ENCODE measurements around the gene CFAP46. TPM values are rescaled to one million over a fixed set of nuclear protein-coding genes. Genes with fewer than 3 reads are reported as not detected.
A peak's percentile ranks its signal among the peaks of the same experiment; 100 is the strongest.

CFAP46 gene
- total RNA-seq, 3 donors from 2014 or later (not counting 1 experiment from before 2014, with no cell fraction given), result 0.35 TPM; not detected in 2

DNA sequence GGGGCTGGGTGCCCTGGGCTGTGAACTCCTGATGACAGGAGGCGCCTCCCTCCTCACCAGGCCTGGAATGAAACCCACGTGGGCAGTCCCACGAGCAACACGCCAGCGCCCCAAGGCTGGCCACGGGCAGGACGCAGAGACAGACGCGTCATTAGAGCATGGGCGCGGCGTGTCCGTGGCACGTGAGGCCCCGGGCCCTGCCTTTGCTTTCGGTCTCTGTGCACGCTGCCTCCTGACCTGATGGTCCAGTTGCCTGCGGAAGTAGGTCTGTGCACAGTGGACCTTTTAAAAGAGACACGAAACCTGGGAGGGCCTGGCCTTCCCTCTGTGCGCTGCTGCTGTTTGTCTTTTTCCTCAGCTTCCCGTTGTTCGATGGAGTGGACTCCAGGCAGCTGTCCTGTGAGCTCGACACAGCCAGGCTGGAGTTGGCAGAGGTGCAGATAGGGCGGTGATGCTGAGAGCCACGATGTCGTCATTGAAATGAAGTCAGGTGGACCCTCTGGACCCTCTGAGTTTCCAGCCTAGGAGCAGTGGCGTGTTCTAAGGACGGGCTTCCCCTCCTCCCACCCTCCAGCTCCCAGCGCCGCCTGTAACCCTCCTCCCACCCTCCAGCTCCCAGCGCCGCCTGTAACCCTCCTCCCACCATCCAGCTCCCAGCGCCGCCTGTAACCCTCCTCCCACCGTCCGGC, 40.1 kb upstream of the CFAP46 start:
- Histone ChIP-seq H3K36me3 (ENCODE audit: control insufficient read depth, insufficient read depth, low read length) (no peaks in the 10 kb centered on the region), H3K27ac (ENCODE audit: low read length) (no peak overlapping the region), H3K9me3 (ENCODE audit: control insufficient read depth, insufficient read depth, low read length) (no peaks in the 10 kb centered on the region), H3K27me3 (ENCODE audit: control insufficient read depth, insufficient read depth, low read length) (no peaks in the 10 kb centered on the region), H3K4me1 (ENCODE audit: control insufficient read depth, insufficient read depth, low read length) (no peaks in the 10 kb centered on the region), H3K4me3 (ENCODE audit: low read length) (no peak overlapping the region)
- no peak for DNase-seq
- H3K27ac Mint-ChIP-seq, result no peak overlapping the region
- no peaks in the 10 kb centered on the region for H3K9me3 Mint-ChIP-seq
- WGBS (ENCODE audit: insufficient coverage), result 88% methylated on average over 30 of the region's 36 CpGs
- TF ChIP-seq, protein P1, sequence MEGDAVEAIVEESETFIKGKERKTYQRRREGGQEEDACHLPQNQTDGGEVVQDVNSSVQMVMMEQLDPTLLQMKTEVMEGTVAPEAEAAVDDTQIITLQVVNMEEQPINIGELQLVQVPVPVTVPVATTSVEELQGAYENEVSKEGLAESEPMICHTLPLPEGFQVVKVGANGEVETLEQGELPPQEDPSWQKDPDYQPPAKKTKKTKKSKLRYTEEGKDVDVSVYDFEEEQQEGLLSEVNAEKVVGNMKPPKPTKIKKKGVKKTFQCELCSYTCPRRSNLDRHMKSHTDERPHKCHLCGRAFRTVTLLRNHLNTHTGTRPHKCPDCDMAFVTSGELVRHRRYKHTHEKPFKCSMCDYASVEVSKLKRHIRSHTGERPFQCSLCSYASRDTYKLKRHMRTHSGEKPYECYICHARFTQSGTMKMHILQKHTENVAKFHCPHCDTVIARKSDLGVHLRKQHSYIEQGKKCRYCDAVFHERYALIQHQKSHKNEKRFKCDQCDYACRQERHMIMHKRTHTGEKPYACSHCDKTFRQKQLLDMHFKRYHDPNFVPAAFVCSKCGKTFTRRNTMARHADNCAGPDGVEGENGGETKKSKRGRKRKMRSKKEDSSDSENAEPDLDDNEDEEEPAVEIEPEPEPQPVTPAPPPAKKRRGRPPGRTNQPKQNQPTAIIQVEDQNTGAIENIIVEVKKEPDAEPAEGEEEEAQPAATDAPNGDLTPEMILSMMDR (IDR thresholded peaks at IDR 0.05), result no peak
- intact Hi-C loops (cut with micrococcal nuclease), result no loop called here
- H3K4me1 Mint-ChIP-seq, result no peaks in the 10 kb centered on the region
- no peaks in the 10 kb centered on the region for H3K36me3 Mint-ChIP-seq
- no peak overlapping the region for H3K4me3 Mint-ChIP-seq
- ATAC-seq, result peak in 1 of 3 donors; percentile 15
- no peaks in the 10 kb centered on the region for H3K27me3 Mint-ChIP-seq (ENCODE audit: low read depth in 2 of 2)

- 83% methylated on average over 21 of the region's 21 CpGs for WGBS (ENCODE audit: insufficient coverage)
- intact Hi-C loops (cut with micrococcal nuclease), result no loop called here
- Histone ChIP-seq H3K36me3 (ENCODE audit: control insufficient read depth, insufficient read depth, low read length) (no peaks in the 10 kb centered on the region), H3K27ac (ENCODE audit: low read length) (no peak overlapping the region), H3K4me1 (ENCODE audit: control insufficient read depth, insufficient read depth, low read length) (no peaks in the 10 kb centered on the region), H3K9me3 (ENCODE audit: control insufficient read depth, insufficient read depth, low read length) (no peaks in the 10 kb centered on the region), H3K27me3 (ENCODE audit: control insufficient read depth, insufficient read depth, low read length) (no peaks in the 10 kb centered on the region), H3K4me3 (ENCODE audit: low read length) (no peak overlapping the region)
- Mint-ChIP-seq H3K27ac (no peak overlapping the region), H3K27me3 (ENCODE audit: low read depth in 2 of 2) (no peaks in the 10 kb centered on the region), H3K4me3 (no peak overlapping the region), H3K4me1 (no peaks in the 10 kb centered on the region), H3K36me3 (no peaks in the 10 kb centered on the region), H3K9me3 (no peaks in the 10 kb centered on the region)
- DNase-seq (no peak), ATAC-seq (no peak)
- TF ChIP-seq, protein P1 (IDR thresholded peaks at IDR 0.05), result no peak
These were observed 39.4 kb upstream of the CFAP46 start for GRCh38 chr10:132981746-132982145.

DNA sequence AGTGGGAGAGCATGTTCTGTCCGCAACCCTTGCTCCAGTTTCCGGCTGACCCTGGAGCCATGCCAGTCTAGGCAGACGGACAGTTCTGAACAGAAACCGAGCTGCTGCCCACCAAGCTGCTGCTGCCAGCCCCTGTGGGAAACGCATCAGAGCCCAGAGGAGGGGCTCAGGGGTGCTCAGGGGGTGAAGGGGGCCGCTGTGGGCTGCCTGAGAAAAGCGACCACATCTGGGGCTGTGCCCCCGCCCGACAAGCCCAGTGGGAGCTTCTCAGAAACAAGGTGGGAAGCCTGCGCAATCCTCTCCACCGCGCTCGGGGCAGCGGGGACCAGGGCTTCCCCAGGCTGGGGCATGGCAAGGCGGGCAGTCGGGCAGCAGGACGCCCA, 38.8 kb upstream of the CFAP46 start:
- no peaks in the 10 kb centered on the region for H3K4me1 Mint-ChIP-seq
- no peak overlapping the region for H3K27ac Mint-ChIP-seq
- DNase-seq (no peak), ATAC-seq (no peak)
- intact Hi-C loops (cut with micrococcal nuclease), result no loop called here
- Histone ChIP-seq H3K9me3 (ENCODE audit: control insufficient read depth, insufficient read depth, low read length) (no peaks in the 10 kb centered on the region), H3K4me1 (ENCODE audit: control insufficient read depth, insufficient read depth, low read length) (no peaks in the 10 kb centered on the region), H3K36me3 (ENCODE audit: control insufficient read depth, insufficient read depth, low read length) (no peaks in the 10 kb centered on the region), H3K27ac (ENCODE audit: low read length) (no peak overlapping the region), H3K4me3 (ENCODE audit: low read length) (no peak overlapping the region), H3K27me3 (ENCODE audit: control insufficient read depth, insufficient read depth, low read length) (no peaks in the 10 kb centered on the region)
- TF ChIP-seq, protein P1 (IDR thresholded peaks at IDR 0.05), result no peak
- WGBS (ENCODE audit: insufficient coverage), result 83% methylated on average over 17 of the region's 17 CpGs
- H3K36me3 Mint-ChIP-seq, result no peaks in the 10 kb centered on the region
- H3K9me3 Mint-ChIP-seq, result no peaks in the 10 kb centered on the region
- no peaks in the 10 kb centered on the region for H3K27me3 Mint-ChIP-seq (ENCODE audit: low read depth in 2 of 2)
- H3K4me3 Mint-ChIP-seq, result no peak overlapping the region

Measured in natural killer cell (primary cell).